K562 (cell line): ENCODE results near the gene OLIG2. TPM values are rescaled to one million over a fixed set of nuclear protein-coding genes. Genes with fewer than 3 reads are reported as not detected.

ENCODE experiments used
- FOXJ3 ChIP-seq: sonication (generic); formaldehyde crosslinking; IDR thresholded peaks from 2 replicates; pipeline ENCODE4 v1.4.0; 2020; ENCODE audit warnings: mild to moderate bottlenecking, missing genetic modification reagents
- MED1 ChIP-seq: sonication (generic); formaldehyde crosslinking; IDR thresholded peaks from 2 replicates; pipeline ENCODE4 v1.8.1; 2023; ENCODE audit warnings: missing genetic modification reagents, borderline replicate concordance
- NCOA2 ChIP-seq, 2 experiments: fragments of 450-650 bp; IDR thresholded peaks; 2 replicates each; pipeline ENCODE4 v1.6.1; 2018; ENCODE audit warnings: mild to moderate bottlenecking in 2 of 2, moderate library complexity in 1 of 2; ENCODE audit not compliant: partially characterized antibody in 2 of 2
- PKNOX1 ChIP-seq: fragments of 450-650 bp; IDR thresholded peaks from 2 replicates; pipeline ENCODE4 v1.6.1; 2016
- SMARCC2 ChIP-seq: fragments of 450-650 bp; IDR thresholded peaks from 2 replicates; pipeline ENCODE4 v1.6.1; 2017; ENCODE audit warnings: antibody characterized with exemption, moderate library complexity, mild to moderate bottlenecking, low read depth
- USF1 ChIP-seq: sonication (generic); formaldehyde crosslinking; IDR thresholded peaks from 2 replicates; pipeline ENCODE4 v1.9.0; 2022; ENCODE audit warnings: mild to moderate bottlenecking, missing genetic modification reagents
- WHSC1 ChIP-seq: IDR thresholded peaks from one replicate; pipeline ENCODE4 v1.6.1; 2012; ENCODE audit warnings: low read length, control low read depth, inconsistent platforms
- ZFP1 ChIP-seq: fragments of 450-650 bp; formaldehyde crosslinking; IDR thresholded peaks from 2 replicates; pipeline ENCODE4 v1.4.0; 2020; ENCODE audit warnings: mild to moderate bottlenecking, mixed read lengths
- ZNF445 ChIP-seq: fragments of 250-450 bp; sonication (Bioruptor Pico); IDR thresholded peaks from 2 replicates; pipeline ENCODE4 v1.4.0; 2020; ENCODE audit warnings: low read depth, mild to moderate bottlenecking, moderate library complexity
- ZNF551 ChIP-seq: fragments of 250-450 bp; sonication (Bioruptor Pico); IDR thresholded peaks from 2 replicates; pipeline ENCODE4 v1.5.0; 2021; ENCODE audit warnings: mild to moderate bottlenecking, moderate library complexity
- polyA plus RNA-seq, 8 experiments: library from polyadenylated mRNA; depleted of rRNA in 4 of 8; stranded (reverse) in 5 of 8; unstranded in 3 of 8; fragments of >200 nt; fragmentation: Nextera tagmentation in 2 of 8; fragmentation: Illumina TruSeq in 1 of 8; extraction: Ambion mirVana in 2 of 8; extraction: Trizol in 1 of 8; gene quantifications; 2 replicates each; pipeline versions ENCODE4 v1.2.1 to v1.2.3, GENCODE V29; 2011 to 2014; ENCODE audit warnings: inconsistent platforms in 1 of 8, missing spikeins in 1 of 8
- total RNA-seq, 7 experiments: library from RNA; depleted of rRNA in 6 of 7; stranded (reverse); fragments of >200 nt in 6 of 7; fragmentation: Illumina TruSeq in 2 of 7; extraction: Trizol in 2 of 7; gene quantifications; 2 replicates each; pipeline versions ENCODE4 v1.2.1 to v1.2.3, GENCODE V29; 2011 to 2021; ENCODE audit warnings: low replicate concordance in 1 of 7
- TF ChIP-seq, protein P1 (sequence below): sonication (generic); formaldehyde crosslinking; IDR thresholded peaks from 2 replicates; pipeline ENCODE4 v1.8.0; 2023; ENCODE audit warnings: missing genetic modification reagents, mild to moderate bottlenecking, borderline replicate concordance
- TF ChIP-seq, protein P2 (sequence below): fragments of 250-450 bp; sonication (Bioruptor Pico); IDR thresholded peaks from 2 replicates; pipeline ENCODE4 v1.9.0; 2021; ENCODE audit warnings: mild to moderate bottlenecking, inconsistent platforms

Gene OLIG2
- total and polyA plus RNA-seq, 9 of the 15 experiments (the other 6 are each of a cell fraction or from before 2014, with no cell fraction given), result not detected

- TF ChIP-seq, protein P1, sequence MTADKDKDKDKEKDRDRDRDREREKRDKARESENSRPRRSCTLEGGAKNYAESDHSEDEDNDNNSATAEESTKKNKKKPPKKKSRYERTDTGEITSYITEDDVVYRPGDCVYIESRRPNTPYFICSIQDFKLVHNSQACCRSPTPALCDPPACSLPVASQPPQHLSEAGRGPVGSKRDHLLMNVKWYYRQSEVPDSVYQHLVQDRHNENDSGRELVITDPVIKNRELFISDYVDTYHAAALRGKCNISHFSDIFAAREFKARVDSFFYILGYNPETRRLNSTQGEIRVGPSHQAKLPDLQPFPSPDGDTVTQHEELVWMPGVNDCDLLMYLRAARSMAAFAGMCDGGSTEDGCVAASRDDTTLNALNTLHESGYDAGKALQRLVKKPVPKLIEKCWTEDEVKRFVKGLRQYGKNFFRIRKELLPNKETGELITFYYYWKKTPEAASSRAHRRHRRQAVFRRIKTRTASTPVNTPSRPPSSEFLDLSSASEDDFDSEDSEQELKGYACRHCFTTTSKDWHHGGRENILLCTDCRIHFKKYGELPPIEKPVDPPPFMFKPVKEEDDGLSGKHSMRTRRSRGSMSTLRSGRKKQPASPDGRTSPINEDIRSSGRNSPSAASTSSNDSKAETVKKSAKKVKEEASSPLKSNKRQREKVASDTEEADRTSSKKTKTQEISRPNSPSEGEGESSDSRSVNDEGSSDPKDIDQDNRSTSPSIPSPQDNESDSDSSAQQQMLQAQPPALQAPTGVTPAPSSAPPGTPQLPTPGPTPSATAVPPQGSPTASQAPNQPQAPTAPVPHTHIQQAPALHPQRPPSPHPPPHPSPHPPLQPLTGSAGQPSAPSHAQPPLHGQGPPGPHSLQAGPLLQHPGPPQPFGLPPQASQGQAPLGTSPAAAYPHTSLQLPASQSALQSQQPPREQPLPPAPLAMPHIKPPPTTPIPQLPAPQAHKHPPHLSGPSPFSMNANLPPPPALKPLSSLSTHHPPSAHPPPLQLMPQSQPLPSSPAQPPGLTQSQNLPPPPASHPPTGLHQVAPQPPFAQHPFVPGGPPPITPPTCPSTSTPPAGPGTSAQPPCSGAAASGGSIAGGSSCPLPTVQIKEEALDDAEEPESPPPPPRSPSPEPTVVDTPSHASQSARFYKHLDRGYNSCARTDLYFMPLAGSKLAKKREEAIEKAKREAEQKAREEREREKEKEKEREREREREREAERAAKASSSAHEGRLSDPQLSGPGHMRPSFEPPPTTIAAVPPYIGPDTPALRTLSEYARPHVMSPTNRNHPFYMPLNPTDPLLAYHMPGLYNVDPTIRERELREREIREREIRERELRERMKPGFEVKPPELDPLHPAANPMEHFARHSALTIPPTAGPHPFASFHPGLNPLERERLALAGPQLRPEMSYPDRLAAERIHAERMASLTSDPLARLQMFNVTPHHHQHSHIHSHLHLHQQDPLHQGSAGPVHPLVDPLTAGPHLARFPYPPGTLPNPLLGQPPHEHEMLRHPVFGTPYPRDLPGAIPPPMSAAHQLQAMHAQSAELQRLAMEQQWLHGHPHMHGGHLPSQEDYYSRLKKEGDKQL (CRISPR knock-in tag), result no peak
- TF ChIP-seq USF1 (CRISPR knock-in tag) (no peak), NCOA2 (IDR thresholded peaks at IDR 0.05; ENCODE audit: partially characterized antibody in 2 of 2) (no peak), FOXJ3 (CRISPR knock-in tag) (no peak), ZNF445 (CRISPR knock-in tag) (no peak), WHSC1 (no peak), MED1 (CRISPR knock-in tag) (no peak), SMARCC2 (no peak), ZNF551 (no peak), PKNOX1 (no peak), ZFP1 (CRISPR knock-in tag) (no peak)
- TF ChIP-seq, protein P2, sequence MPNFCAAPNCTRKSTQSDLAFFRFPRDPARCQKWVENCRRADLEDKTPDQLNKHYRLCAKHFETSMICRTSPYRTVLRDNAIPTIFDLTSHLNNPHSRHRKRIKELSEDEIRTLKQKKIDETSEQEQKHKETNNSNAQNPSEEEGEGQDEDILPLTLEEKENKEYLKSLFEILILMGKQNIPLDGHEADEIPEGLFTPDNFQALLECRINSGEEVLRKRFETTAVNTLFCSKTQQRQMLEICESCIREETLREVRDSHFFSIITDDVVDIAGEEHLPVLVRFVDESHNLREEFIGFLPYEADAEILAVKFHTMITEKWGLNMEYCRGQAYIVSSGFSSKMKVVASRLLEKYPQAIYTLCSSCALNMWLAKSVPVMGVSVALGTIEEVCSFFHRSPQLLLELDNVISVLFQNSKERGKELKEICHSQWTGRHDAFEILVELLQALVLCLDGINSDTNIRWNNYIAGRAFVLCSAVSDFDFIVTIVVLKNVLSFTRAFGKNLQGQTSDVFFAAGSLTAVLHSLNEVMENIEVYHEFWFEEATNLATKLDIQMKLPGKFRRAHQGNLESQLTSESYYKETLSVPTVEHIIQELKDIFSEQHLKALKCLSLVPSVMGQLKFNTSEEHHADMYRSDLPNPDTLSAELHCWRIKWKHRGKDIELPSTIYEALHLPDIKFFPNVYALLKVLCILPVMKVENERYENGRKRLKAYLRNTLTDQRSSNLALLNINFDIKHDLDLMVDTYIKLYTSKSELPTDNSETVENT (CRISPR knock-in tag), result no peak
These were observed 2.0 kb upstream of the OLIG2 start (continued) for GRCh38 chr21:33023574-33024200.
